ENCODE data around the gene CARNS1. TPM values are rescaled to one million over a fixed set of nuclear protein-coding genes. Genes with fewer than 3 reads are reported as not detected.

CARNS1 gene
- total RNA-seq, 1 experiment from 2014 or later: 0.13 TPM

DNA sequence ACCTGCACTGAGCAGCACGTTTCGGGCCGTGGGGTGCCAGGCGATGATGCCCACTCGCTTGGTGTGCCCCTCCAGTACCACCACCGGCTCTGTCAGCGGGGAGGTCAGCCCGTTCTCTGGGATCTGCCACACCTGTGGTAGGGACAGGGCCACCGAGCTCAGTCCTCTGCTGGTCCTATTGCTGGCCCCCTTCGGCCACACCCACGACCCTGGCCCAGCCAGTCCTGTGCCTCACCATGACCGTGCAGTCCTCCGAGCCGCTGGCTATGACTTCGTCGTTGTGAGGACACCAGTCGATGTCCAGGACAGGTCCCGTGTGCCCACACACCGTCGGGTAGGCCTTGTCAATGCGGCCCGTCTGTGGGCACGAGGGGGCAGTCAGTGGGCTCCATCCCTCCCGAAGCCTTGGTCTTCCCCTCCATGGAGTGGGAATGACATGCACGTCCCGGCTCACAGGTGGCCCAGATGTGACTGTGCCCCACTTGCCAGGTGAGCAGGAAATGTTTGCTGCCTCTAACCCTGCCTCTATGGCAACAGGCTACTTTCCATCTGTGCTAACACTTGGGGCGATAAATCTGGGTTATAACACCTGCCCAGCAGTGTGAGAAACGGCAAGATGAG, 26.4 kb downstream of the CARNS1 start:
- ChIA-PET POLR2A (ENCODE audit: low non-redundant PET) (no interaction called here), CTCF (interaction anchor here (0.6 kb wide), 1 partner anchor 142 kb away, joined by 7 read pairs; the partner anchor contains the start of gene GSTP1)
- TF ChIP-seq, protein P1, sequence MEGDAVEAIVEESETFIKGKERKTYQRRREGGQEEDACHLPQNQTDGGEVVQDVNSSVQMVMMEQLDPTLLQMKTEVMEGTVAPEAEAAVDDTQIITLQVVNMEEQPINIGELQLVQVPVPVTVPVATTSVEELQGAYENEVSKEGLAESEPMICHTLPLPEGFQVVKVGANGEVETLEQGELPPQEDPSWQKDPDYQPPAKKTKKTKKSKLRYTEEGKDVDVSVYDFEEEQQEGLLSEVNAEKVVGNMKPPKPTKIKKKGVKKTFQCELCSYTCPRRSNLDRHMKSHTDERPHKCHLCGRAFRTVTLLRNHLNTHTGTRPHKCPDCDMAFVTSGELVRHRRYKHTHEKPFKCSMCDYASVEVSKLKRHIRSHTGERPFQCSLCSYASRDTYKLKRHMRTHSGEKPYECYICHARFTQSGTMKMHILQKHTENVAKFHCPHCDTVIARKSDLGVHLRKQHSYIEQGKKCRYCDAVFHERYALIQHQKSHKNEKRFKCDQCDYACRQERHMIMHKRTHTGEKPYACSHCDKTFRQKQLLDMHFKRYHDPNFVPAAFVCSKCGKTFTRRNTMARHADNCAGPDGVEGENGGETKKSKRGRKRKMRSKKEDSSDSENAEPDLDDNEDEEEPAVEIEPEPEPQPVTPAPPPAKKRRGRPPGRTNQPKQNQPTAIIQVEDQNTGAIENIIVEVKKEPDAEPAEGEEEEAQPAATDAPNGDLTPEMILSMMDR (conservative IDR thresholded peaks at IDR 0.05; ENCODE audit: low read depth, low read length): no peak
- no peak for TF ChIP-seq EZH2 (IDR thresholded peaks at IDR 0.05; ENCODE audit: borderline replicate concordance, low read depth, low read length, poor library complexity, severe bottlenecking)
- Histone ChIP-seq H3K27me3 (replicated peaks; ENCODE audit: insufficient read depth, low read depth, low read length, poor library complexity) (no peaks in the 10 kb centered on the region), H3K4me1 (ENCODE audit: insufficient read depth, low read length, poor library complexity, severe bottlenecking) (peaks cover 5% of the 10 kb centered on the region), H3K9me3 (ENCODE audit: low read depth, low read length, poor library complexity, severe bottlenecking) (no peaks in the 10 kb centered on the region), H3K36me3 (ENCODE audit: insufficient read depth, low read length, poor library complexity, severe bottlenecking) (peaks cover 18% of the 10 kb centered on the region), H3K4me3 (ENCODE audit: low read depth, low read length, poor library complexity, severe bottlenecking) (peak overlapping the region; percentile 80), H3K27ac (ENCODE audit: low read depth, low read length, poor library complexity, severe bottlenecking) (no peak overlapping the region)
- no peak for DNase-seq (ENCODE audit: low spot score)
- intact Hi-C loops (cut with micrococcal nuclease; ENCODE audit: unreplicated experiment): no loop called here
- BruUV-seq (replicated peaks): TSS peak; percentile 55

DNA sequence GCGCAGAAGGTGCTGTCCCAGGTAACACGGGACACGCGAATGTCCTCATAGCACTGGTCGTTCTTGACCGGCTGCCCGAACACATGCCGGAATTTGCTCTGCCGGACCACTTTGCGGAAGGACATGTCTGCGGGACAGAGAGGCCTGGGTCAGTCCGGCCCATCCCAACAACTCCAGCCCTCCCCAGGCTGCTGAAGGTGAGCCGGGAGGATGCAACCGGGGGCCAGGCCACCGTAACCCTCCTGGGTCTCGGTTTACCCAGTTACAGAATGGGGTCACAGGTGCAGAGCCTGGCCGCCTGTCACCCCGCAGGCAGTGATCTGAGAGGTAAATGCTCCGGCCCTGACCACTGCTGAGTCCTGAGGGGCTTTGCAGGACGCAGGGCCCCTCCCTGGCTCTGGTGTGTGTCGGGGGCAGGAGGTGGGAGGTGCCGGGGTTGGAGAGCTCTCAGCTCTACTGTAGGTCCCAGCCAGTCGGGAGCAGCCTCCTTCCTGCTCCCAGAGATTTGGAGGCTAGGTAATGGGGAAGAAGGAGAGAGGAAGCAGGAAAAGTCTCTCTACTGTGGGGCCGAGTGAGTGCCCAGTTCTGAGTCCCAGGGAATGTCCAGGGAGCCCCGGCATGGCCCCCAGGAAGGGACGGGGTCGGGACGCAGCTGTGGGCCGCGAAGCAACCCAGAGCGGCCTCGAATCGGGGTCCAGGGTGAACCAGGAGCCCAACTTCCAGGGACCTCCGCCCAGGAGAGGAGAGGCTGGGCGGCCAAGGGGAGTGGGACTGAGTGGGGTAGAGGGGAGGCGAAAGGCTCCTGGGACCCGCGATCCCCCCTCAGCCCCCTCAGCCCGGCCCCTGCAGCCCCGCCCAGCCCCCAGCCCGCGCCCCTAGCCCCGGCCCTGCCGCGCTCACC, 27.3 kb downstream of the CARNS1 start:
- no peaks in the 10 kb centered on the region for H3K9me3 ChIP-seq (ENCODE audit: low read depth, low read length, poor library complexity, severe bottlenecking)
- H3K4me1 ChIP-seq (ENCODE audit: insufficient read depth, low read length, poor library complexity, severe bottlenecking): peaks cover 5% of the 10 kb centered on the region
- DNase-seq (ENCODE audit: low spot score): peak; percentile 33
- ChIA-PET CTCF (interaction anchor here (0.6 kb wide), 3 partner anchors 41 to 390 kb away, joined by 3 read pairs; partner anchors contain the start of gene PPP1CA), POLR2A (ENCODE audit: low non-redundant PET) (no interaction called here)
- TF ChIP-seq, protein P1 (conservative IDR thresholded peaks at IDR 0.05; ENCODE audit: low read depth, low read length): no peak
- TF ChIP-seq EZH2 (IDR thresholded peaks at IDR 0.05; ENCODE audit: borderline replicate concordance, low read depth, low read length, poor library complexity, severe bottlenecking): no peak
- peak overlapping the region; percentile 86 for H3K27ac ChIP-seq (ENCODE audit: low read depth, low read length, poor library complexity, severe bottlenecking)
- BruUV-seq (replicated peaks): no TSS peak
- peaks cover 13% of the 10 kb centered on the region for H3K36me3 ChIP-seq (ENCODE audit: insufficient read depth, low read length, poor library complexity, severe bottlenecking)
- peak overlapping the region; percentile 80 for H3K4me3 ChIP-seq (ENCODE audit: low read depth, low read length, poor library complexity, severe bottlenecking)
- H3K27me3 ChIP-seq (replicated peaks; ENCODE audit: insufficient read depth, low read depth, low read length, poor library complexity): no peaks in the 10 kb centered on the region
- intact Hi-C loops (cut with micrococcal nuclease; ENCODE audit: unreplicated experiment): no loop called here

DNA sequence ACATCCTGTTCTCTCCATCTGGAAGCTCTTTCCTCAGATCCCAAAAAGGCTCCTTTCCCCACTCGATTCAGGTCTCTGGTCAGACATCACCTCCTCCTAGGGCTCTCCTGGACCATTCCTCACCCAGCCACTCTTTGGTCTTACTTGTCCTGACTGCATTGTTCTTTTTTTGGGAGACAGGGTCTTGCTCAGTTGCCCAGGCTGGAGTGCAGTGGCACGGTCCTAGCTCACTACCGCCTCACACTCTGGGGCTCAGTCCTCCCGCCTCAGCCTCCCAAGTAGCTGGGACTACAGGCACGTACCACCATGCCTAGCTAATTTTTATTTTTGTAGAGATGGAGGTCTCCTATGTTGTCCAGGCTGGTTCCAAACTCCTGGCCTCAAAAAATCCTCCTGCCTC, 30.0 kb downstream of the CARNS1 start:
- intact Hi-C loops (cut with micrococcal nuclease; ENCODE audit: unreplicated experiment): no loop called here
- Histone ChIP-seq H3K4me1 (ENCODE audit: insufficient read depth, low read length, poor library complexity, severe bottlenecking) (peaks cover 5% of the 10 kb centered on the region), H3K27me3 (replicated peaks; ENCODE audit: insufficient read depth, low read depth, low read length, poor library complexity) (no peaks in the 10 kb centered on the region), H3K9me3 (ENCODE audit: low read depth, low read length, poor library complexity, severe bottlenecking) (no peaks in the 10 kb centered on the region), H3K36me3 (ENCODE audit: insufficient read depth, low read length, poor library complexity, severe bottlenecking) (peaks cover 5% of the 10 kb centered on the region), H3K27ac (ENCODE audit: low read depth, low read length, poor library complexity, severe bottlenecking) (no peak overlapping the region), H3K4me3 (ENCODE audit: low read depth, low read length, poor library complexity, severe bottlenecking) (no peak overlapping the region)
- TF ChIP-seq, protein P1 (conservative IDR thresholded peaks at IDR 0.05; ENCODE audit: low read depth, low read length): no peak
- ChIA-PET POLR2A (ENCODE audit: low non-redundant PET) (no interaction called here), CTCF (no interaction called here)
- no peak for DNase-seq (ENCODE audit: low spot score)
- BruUV-seq (replicated peaks): no TSS peak

Data from A673 (cell line).